Measurements from ENCODE around the gene USP50.
A peak's percentile ranks its signal among the peaks of the same experiment; 100 is the strongest.
"Not testable (repeated sequence)": the region's sequence is repeated elsewhere in the genome, so short reads cannot be mapped to it uniquely, and the experiment has no call there.

USP50 gene

DNA sequence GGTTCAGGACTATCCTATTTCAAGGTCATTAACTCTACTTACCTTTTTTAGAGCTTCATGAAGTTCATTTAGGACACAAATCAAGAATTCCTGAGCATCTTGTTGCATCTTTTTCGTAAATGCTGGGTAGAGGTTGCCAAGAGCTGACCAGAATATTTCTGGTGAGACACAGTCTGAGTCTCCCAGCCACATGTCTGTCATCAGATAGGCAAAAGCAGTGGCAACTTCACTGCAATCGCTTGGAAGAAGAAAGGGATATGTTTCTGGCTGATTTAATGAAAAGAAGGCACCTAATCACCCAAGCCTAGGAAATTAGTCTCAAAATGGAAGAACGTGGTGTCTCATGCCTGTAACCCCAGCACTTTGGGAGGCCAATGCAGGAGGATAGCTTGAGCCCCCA, 2.9 kb downstream of the USP50 start:
- Mint-ChIP-seq H3K36me3 (ENCODE audit: insufficient read depth) (no peaks in the 10 kb centered on the region), H3K27me3 (peaks cover 8 to 30% of the 10 kb centered on the region in 2 donors), H3K27ac (no peak overlapping the region), H3K4me3 (no peak overlapping the region), H3K9me3 (no peaks in the 10 kb centered on the region), H3K4me1 (ENCODE audit: low read depth in 2 of 2) (no peaks in the 10 kb centered on the region)
- no peak for DNase-seq
- no peak for ATAC-seq (replicated peaks)

DNA sequence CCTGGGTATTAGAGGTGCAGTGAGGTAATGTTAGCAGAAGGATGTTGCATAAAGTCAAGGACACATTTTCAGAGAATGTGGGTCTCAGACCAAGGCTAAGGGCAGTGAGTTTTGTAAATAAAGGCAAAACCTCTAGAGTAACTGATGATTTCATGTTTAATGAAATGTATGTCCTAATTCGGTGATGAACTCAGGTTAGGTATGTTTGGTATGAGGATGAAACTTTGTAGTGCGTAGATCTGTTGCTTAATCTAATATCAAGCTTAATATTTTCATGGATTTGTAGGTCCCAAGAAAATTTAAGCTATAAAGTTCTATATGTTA, 3.6 kb downstream of the USP50 start:
- Mint-ChIP-seq H3K4me3 (no peak overlapping the region), H3K27me3 (peaks cover 8 to 31% of the 10 kb centered on the region in 2 donors), H3K4me1 (ENCODE audit: low read depth in 2 of 2) (no peaks in the 10 kb centered on the region), H3K9me3 (no peaks in the 10 kb centered on the region), H3K36me3 (ENCODE audit: insufficient read depth) (no peaks in the 10 kb centered on the region), H3K27ac (no peak overlapping the region)
- DNase-seq (no peak), ATAC-seq (replicated peaks) (no peak)

- no peak for DNase-seq
- Mint-ChIP-seq H3K4me3 (no peak overlapping the region), H3K9me3 (no peaks in the 10 kb centered on the region), H3K27ac (no peak overlapping the region), H3K27me3 (peaks cover 0 to 6% of the 10 kb centered on the region in 2 donors), H3K4me1 (ENCODE audit: low read depth in 2 of 2) (no peaks in the 10 kb centered on the region), H3K36me3 (ENCODE audit: insufficient read depth) (no peaks in the 10 kb centered on the region)
- ATAC-seq (replicated peaks): no peak
Observed at GRCh38 chr15:50531766-50532165, 14.7 kb downstream of the USP50 start.

DNA sequence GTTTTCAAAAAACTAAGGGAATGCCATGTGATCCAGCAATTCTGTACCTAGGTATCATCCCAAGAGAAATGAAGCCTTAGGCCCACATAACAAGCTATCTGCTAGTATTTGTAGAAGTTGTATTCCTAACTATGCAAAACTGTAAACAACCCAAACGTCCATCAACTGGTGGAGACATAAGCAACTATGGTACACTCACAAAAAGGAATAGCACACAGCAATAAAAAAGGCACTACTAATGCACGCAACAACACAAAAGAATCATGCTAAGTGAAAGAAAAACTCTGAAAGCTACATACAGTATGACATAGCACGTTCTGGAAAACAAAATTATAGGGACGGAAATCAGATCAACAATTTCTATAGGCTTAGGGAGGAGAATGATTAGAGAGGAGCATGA, 15.3 kb downstream of the USP50 start:
- Mint-ChIP-seq H3K9me3 (no peaks in the 10 kb centered on the region), H3K27ac (no peak overlapping the region), H3K27me3 (peaks cover 0 to 6% of the 10 kb centered on the region in 2 donors), H3K4me1 (ENCODE audit: low read depth in 2 of 2) (no peaks in the 10 kb centered on the region), H3K36me3 (ENCODE audit: insufficient read depth) (no peaks in the 10 kb centered on the region), H3K4me3 (no peak overlapping the region)
- no peak for ATAC-seq (replicated peaks)
- DNase-seq: no peak

DNA sequence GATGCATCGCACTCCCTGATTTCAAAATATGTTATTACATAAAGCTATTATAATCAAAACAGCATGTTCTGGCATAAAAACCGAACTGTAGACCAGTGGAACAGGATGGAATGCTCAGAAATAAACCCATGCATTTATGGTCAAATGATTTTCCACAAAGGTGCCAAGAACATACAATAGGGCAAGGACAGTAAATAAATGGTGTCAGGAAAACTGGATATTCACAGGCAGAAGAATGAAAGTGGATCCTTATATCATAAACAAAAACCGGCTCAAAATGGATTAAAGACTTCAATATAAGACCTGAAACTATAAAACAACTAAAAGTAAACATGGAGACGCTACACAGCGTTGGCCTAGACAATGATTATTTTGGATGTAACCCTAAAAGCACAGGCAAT, 22.6 kb downstream of the USP50 start:
- no peak for DNase-seq

DNA sequence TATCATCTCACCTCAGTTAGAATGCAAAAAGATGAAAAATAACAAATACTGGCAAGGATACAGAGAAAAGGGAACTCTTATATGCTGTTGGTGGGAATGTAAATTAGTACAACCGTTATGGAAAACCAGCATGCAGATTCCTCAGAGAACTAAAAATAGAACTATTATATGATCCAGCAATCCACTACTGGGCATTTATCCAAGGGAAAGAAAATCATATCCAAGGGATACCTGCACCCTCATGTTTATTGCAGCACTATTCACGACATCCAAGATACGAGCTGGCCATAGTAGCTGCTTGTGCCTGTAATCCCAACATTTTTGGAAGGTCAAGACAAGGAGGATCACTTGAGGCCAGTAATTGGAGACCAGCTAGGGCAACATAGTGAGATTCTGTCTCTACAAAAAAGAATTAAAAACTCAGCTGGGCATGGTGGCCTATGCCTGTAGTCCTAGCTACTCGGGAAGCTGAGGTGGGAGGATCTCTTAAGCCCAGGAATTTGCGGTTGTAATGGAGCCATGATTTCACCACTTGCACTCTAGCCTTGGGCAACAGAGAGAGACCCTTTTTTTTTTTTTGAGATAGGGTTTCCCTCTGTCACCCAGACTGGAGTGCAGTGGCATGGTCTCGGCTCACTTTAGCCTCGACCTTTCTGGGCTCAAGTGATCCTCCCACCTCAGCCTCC, 26.6 kb downstream of the USP50 start:
- Mint-ChIP-seq H3K27ac (no peak overlapping the region), H3K9me3 (peaks cover 0 to 4% of the 10 kb centered on the region in 2 donors), H3K27me3 (no peaks in the 10 kb centered on the region), H3K4me3 (no peak overlapping the region), H3K4me1 (ENCODE audit: low read depth in 2 of 2) (no peaks in the 10 kb centered on the region), H3K36me3 (ENCODE audit: insufficient read depth) (no peaks in the 10 kb centered on the region)
- ATAC-seq (replicated peaks): no peak
- no peak for DNase-seq

More for the DNA sequence above, 22.6 kb downstream of the USP50 start:
- H3K27me3 Mint-ChIP-seq: no peaks in the 10 kb centered on the region
- H3K4me3 Mint-ChIP-seq: no peak overlapping the region
- no peak for ATAC-seq (replicated peaks)
- H3K4me1 Mint-ChIP-seq (ENCODE audit: low read depth in 2 of 2): no peaks in the 10 kb centered on the region
- H3K9me3 Mint-ChIP-seq: peaks cover 0 to under 1% of the 10 kb centered on the region in 2 donors
- no peak overlapping the region for H3K27ac Mint-ChIP-seq
- no peaks in the 10 kb centered on the region for H3K36me3 Mint-ChIP-seq (ENCODE audit: insufficient read depth)

DNA sequence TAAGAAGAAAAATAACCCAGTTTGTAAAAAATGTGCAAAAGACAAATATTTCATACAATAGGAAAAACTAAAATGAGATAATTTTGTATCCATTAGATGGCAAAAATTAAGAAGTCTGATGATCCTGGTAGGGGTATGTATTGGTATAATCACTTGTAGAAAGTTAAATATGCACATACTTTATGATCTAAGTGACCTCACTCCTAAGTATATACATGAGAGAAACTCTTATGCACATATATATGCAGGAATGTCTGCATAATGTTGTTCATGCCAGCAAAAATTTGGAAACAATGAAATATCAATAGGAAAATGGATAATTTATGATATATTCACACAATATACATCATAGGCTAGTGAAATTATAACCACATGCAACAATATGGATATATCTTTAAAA, 33.5 kb downstream of the USP50 start:
- ATAC-seq (replicated peaks) (no peak), DNase-seq (no peak)
- H3K4me3 Mint-ChIP-seq: no peak overlapping the region
- H3K27ac Mint-ChIP-seq: no peak overlapping the region
- no peaks in the 10 kb centered on the region for H3K4me1 Mint-ChIP-seq (ENCODE audit: low read depth in 2 of 2)
- H3K27me3 Mint-ChIP-seq: no peaks in the 10 kb centered on the region
- H3K36me3 Mint-ChIP-seq (ENCODE audit: insufficient read depth): no peaks in the 10 kb centered on the region
- H3K9me3 Mint-ChIP-seq: no peaks in the 10 kb centered on the region

- H3K4me3 Mint-ChIP-seq: no peak overlapping the region
- H3K36me3 Mint-ChIP-seq (ENCODE audit: insufficient read depth): peaks cover 18% of the 10 kb centered on the region
- H3K27ac Mint-ChIP-seq: no peak overlapping the region
- no peaks in the 10 kb centered on the region for H3K9me3 Mint-ChIP-seq
- no peaks in the 10 kb centered on the region for H3K4me1 Mint-ChIP-seq (ENCODE audit: low read depth in 2 of 2)
- no peak for ATAC-seq (replicated peaks)
- H3K27me3 Mint-ChIP-seq: no peaks in the 10 kb centered on the region
- DNase-seq: no peak
Observed at GRCh38 chr15:50506121-50506520, 40.3 kb downstream of the USP50 start.

- DNase-seq; ATAC-seq (replicated peaks); H3K4me1 Mint-ChIP-seq (ENCODE audit: low read depth in 2 of 2); H3K27me3 Mint-ChIP-seq; H3K4me3 Mint-ChIP-seq; H3K27ac Mint-ChIP-seq; H3K9me3 Mint-ChIP-seq: not testable (repeated sequence)
- peaks cover 21% of the 10 kb centered on the region for H3K36me3 Mint-ChIP-seq (ENCODE audit: insufficient read depth)
Observed at GRCh38 chr15:50505656-50506055, 40.8 kb downstream of the USP50 start.

GRCh38 chr15:50503144-50503543, 43.3 kb downstream of the USP50 start:
- Mint-ChIP-seq H3K27ac (no peak overlapping the region), H3K27me3 (no peaks in the 10 kb centered on the region), H3K9me3 (no peaks in the 10 kb centered on the region), H3K4me1 (ENCODE audit: low read depth in 2 of 2) (no peaks in the 10 kb centered on the region), H3K36me3 (ENCODE audit: insufficient read depth) (peaks cover 39% of the 10 kb centered on the region), H3K4me3 (no peak overlapping the region)
- DNase-seq: no peak
- ATAC-seq (replicated peaks): no peak

DNA sequence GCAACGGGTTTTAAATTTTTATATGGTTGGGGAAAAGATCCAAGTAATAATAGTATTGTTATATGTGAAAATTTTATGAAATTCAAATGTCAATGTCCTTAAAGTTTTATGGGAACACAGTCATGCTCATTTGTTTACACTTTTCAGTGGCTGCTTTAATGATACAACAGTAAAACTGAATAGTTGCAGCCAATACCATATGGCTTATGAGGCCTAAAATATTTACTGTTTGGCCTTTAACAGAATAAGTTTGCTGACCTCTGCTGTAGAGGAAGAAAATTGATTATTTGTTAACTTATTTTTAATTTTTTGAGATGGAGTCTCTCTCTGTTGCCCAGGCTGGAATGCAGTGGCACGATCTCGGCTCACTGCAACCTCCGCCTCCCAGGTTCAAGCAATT, 44.7 kb downstream of the USP50 start:
- H3K4me1 Mint-ChIP-seq (ENCODE audit: low read depth in 2 of 2): no peaks in the 10 kb centered on the region
- peaks cover 45% of the 10 kb centered on the region for H3K36me3 Mint-ChIP-seq (ENCODE audit: insufficient read depth)
- H3K27ac Mint-ChIP-seq: no peak overlapping the region
- H3K9me3 Mint-ChIP-seq: no peaks in the 10 kb centered on the region
- H3K27me3 Mint-ChIP-seq: no peaks in the 10 kb centered on the region
- no peak for DNase-seq
- no peak overlapping the region for H3K4me3 Mint-ChIP-seq
- ATAC-seq (replicated peaks): no peak

DNA sequence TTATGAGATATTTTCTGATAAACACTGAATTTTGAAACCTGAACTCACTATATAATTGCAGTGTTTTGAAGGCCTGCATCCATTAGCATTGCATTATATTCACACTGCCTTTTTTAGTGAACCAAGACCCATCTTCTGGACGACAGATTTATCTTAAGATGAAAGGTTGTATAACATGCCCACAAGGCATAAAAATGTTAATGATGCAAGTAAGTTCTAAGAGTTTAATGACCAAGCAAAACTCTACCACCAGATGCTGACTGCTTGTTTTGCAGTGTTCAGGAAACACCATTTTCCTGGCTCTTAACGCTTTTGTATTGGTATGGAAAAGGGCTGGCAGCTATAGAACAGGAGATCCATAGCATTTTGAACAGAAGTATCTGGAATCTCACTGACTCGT, 46.1 kb downstream of the USP50 start:
- no peak overlapping the region for H3K4me3 Mint-ChIP-seq
- ATAC-seq (replicated peaks): no peak
- no peaks in the 10 kb centered on the region for H3K9me3 Mint-ChIP-seq
- H3K27ac Mint-ChIP-seq: no peak overlapping the region
- DNase-seq: no peak
- no peaks in the 10 kb centered on the region for H3K4me1 Mint-ChIP-seq (ENCODE audit: low read depth in 2 of 2)
- no peaks in the 10 kb centered on the region for H3K27me3 Mint-ChIP-seq
- H3K36me3 Mint-ChIP-seq (ENCODE audit: insufficient read depth): peaks cover 58% of the 10 kb centered on the region

DNA sequence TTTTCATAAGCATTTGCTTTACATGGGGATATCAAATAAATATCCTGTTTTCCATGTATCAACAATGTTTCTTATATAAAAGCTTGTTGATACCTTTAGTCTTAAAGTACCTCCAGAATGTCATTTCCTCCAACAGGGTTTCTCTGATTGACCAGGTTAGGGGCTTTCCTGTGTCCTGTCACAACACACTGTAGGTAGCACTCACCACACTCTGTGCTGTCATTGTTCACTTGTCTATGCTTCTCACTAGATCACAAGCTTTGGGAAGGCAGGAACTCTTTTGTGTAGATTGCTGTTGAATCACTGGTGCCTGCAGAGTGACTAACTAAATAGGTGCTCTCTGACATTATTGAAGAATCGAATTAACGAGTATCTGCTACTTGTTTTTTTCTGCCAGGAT, 49.8 kb downstream of the USP50 start:
- Mint-ChIP-seq H3K9me3 (no peaks in the 10 kb centered on the region), H3K4me1 (ENCODE audit: low read depth in 2 of 2) (no peaks in the 10 kb centered on the region), H3K36me3 (ENCODE audit: insufficient read depth) (peaks cover 81% of the 10 kb centered on the region), H3K27ac (no peak overlapping the region), H3K4me3 (no peak overlapping the region), H3K27me3 (no peaks in the 10 kb centered on the region)
- DNase-seq: no peak
- no peak for ATAC-seq (replicated peaks)

DNA sequence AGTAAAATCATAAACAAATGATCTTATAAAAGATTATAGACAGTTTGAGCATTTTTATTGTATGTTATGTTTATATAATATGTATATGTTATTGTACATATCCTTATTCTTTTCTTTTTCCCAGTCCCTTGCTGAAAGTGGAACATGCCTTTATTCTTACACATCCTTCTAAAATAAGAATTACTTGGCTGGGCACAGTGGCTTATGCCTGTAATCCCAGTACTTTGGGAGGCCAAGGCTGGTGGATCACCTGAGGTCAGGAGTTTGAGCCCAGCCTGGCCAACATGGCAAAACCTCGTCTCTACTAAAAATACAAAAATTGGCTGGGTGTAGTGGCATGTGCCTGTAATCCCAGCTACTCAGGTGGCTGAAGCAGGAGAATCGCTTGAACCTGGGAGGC, 51.9 kb downstream of the USP50 start:
- DNase-seq; H3K4me3 Mint-ChIP-seq; H3K27ac Mint-ChIP-seq; ATAC-seq (replicated peaks); H3K9me3 Mint-ChIP-seq; H3K27me3 Mint-ChIP-seq; H3K4me1 Mint-ChIP-seq (ENCODE audit: low read depth in 2 of 2): not testable (repeated sequence)
- peaks cover 88% of the 10 kb centered on the region for H3K36me3 Mint-ChIP-seq (ENCODE audit: insufficient read depth)

- DNase-seq: no peak
- Mint-ChIP-seq H3K4me3 (no peak overlapping the region), H3K9me3 (no peaks in the 10 kb centered on the region), H3K27me3 (no peaks in the 10 kb centered on the region), H3K27ac (peak overlapping the region in 1 of 2 donors; percentile 46), H3K36me3 (ENCODE audit: insufficient read depth) (peaks cover 88% of the 10 kb centered on the region), H3K4me1 (ENCODE audit: low read depth in 2 of 2) (no peaks in the 10 kb centered on the region)
- ATAC-seq (replicated peaks): no peak
Observed at GRCh38 chr15:50493625-50494024, 52.8 kb downstream of the USP50 start.
